Gastroesophageal sphincter (tissue), 3 donors: ENCODE results near the gene SH3PXD2A.

Experiments
- POLR2A ChIP-seq, 2 donors: fragments of 450-650 bp; IDR thresholded peaks; one replicate each; pipeline ENCODE4 v1.6.1; 2017; ENCODE audit warnings: antibody characterized with exemption in 2 of 2, mild to moderate bottlenecking in 2 of 2, moderate library complexity in 1 of 2
- POLR2AphosphoS5 ChIP-seq: sonication (generic); formaldehyde crosslinking; IDR thresholded peaks from one replicate; pipeline ENCODE4 v1.6.1; 2017; ENCODE audit warnings: antibody characterized with exemption
- TF ChIP-seq, protein P1 (sequence below), 4 experiments: fragments of 200-600 bp in 2 of 4; fragments of 450-650 bp in 2 of 4; sonication (generic) in 1 of 4; IDR thresholded peaks; one replicate each; pipeline ENCODE4 v1.5.1; 2017 to 2019; ENCODE audit warnings: antibody characterized with exemption in 4 of 4, mild to moderate bottlenecking in 2 of 4, moderate library complexity in 2 of 4

DNA sequence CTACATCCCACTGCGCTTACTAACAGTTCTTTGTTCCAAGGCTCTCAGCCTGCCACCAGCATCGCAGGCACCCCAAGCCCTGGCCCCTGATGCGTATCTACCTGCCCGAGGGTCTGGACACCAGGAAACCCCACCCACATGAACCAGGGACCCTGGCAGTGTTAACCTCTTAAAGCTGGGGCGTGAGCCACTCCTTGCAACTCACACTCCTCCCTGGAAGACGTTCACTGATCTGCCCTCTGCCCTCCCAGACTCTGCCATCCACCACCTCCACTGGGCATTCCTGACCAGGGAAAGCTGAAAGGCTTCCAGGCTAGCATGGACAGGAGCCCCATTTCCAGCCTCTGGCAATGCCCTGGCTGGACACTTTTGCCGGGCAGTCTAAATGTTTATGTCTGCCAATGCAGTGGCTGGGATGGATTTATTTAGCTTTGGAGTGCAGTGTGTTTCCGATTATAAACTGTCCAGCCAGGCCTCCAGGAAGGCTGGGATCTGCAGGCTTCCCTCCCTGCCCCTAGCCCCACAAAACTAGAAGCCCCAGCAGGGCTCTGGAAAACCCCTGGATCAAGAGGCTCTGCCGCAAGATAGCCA is 244.4 kb downstream of the SH3PXD2A start:
- no peak for TF ChIP-seq POLR2AphosphoS5
- TF ChIP-seq, protein P1, sequence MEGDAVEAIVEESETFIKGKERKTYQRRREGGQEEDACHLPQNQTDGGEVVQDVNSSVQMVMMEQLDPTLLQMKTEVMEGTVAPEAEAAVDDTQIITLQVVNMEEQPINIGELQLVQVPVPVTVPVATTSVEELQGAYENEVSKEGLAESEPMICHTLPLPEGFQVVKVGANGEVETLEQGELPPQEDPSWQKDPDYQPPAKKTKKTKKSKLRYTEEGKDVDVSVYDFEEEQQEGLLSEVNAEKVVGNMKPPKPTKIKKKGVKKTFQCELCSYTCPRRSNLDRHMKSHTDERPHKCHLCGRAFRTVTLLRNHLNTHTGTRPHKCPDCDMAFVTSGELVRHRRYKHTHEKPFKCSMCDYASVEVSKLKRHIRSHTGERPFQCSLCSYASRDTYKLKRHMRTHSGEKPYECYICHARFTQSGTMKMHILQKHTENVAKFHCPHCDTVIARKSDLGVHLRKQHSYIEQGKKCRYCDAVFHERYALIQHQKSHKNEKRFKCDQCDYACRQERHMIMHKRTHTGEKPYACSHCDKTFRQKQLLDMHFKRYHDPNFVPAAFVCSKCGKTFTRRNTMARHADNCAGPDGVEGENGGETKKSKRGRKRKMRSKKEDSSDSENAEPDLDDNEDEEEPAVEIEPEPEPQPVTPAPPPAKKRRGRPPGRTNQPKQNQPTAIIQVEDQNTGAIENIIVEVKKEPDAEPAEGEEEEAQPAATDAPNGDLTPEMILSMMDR (IDR thresholded peaks at IDR 0.05) = no peak
- no peak for TF ChIP-seq POLR2A (IDR thresholded peaks at IDR 0.05)
